ENCODE results near the gene FDX1. TPM values are rescaled to one million over a fixed set of nuclear protein-coding genes. Genes with fewer than 3 reads are reported as not detected.
A peak's percentile ranks its signal among the peaks of the same experiment; 100 is the strongest.

The FDX1 gene
- polyA plus RNA-seq, 2 of the 4 experiments (the other 2 are of a cell fraction): 13.3 to 15.0 TPM

DNA sequence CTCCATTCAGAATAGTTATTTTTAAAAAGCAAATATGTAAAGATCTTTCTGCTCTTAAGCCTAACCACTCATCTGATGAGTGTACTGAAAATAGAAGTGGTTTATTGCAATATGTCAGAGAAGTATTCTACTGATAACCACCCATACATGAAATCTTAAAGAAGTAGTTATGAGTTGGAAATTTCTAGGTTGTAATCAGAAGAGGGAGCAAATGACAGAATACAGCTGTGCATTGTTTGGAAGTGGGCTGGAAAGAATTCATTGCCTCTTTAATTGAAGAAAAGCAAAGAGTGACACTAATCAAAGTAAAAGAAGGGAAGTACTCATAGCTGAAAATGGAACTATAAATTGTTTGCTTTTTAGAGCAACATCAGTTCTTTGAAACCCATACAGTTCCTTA is 39.4 kb downstream of the FDX1 start (continued):
- no peak for TF ChIP-seq JUNB (IDR thresholded peaks at IDR 0.05)
- no peak for TF ChIP-seq HOXB13 (CRISPR knock-in tag; IDR thresholded peaks at IDR 0.05; ENCODE audit: low read depth)
- no peak for TF ChIP-seq CBX8 (IDR thresholded peaks at IDR 0.05)
- TF ChIP-seq MAFK (IDR thresholded peaks at IDR 0.05; ENCODE audit: partially characterized antibody): no peak

DNA sequence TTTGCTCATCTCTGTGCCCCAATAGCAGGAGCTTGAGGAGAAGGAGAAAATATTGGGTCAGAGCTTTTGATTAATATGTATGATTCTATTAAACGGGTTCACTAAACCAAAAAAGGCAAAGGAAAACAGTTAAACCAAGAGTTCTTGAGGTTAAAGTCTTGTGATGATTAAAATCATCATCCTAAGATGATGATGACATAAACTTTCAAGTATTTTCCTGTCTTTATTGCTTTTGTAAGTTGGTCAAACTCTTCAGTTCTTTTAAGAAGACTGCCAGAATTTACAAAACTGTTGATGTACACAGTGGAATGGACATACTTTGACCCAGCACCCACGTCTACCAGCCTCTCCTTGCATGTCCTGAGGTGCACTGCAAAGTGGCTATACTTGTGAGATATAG is 41.0 kb downstream of the FDX1 start:
- Histone ChIP-seq H3K4me1 (peaks cover 5% of the 10 kb centered on the region; the same call in 1 of the 3 replicates), H3K9me3 (no peaks in the 10 kb centered on the region), H3K4me3 (no peak overlapping the region), H3K4me2 (no peak overlapping the region), H3K27ac (no peak overlapping the region)
- TF ChIP-seq BHLHE40 (IDR thresholded peaks at IDR 0.05; ENCODE audit: low read depth, low read length): no peak
- TF ChIP-seq GATA3 (IDR thresholded peaks at IDR 0.05; ENCODE audit: borderline replicate concordance): no peak
- TF ChIP-seq, protein P1, sequence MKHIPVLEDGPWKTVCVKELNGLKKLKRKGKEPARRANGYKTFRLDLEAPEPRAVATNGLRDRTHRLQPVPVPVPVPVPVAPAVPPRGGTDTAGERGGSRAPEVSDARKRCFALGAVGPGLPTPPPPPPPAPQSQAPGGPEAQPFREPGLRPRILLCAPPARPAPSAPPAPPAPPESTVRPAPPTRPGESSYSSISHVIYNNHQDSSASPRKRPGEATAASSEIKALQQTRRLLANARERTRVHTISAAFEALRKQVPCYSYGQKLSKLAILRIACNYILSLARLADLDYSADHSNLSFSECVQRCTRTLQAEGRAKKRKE (CRISPR knock-in tag; IDR thresholded peaks at IDR 0.05; ENCODE audit: low read depth): no peak
- no peak for TF ChIP-seq HOXB5 (CRISPR knock-in tag; IDR thresholded peaks at IDR 0.05)
- TF ChIP-seq HDAC2 (IDR thresholded peaks at IDR 0.05): no peak
- TF ChIP-seq HEYL (CRISPR knock-in tag; IDR thresholded peaks at IDR 0.05): no peak
- FAIRE-seq (no peak), DNase-seq (ENCODE audit: low read depth in 1 of 2, low spot score in 1 of 2) (no peak), ATAC-seq (no peak)
- ChIA-PET CTCF (interaction anchor here (1.2 kb wide), 1 partner anchor 11 kb away, joined by 3 read pairs; no protein-coding TSS in a partner anchor), POLR2A (no interaction called here)
- 83% methylated on average over 2 of the region's 2 CpGs for WGBS (ENCODE audit: missing lambda C conversion rate)

DNA sequence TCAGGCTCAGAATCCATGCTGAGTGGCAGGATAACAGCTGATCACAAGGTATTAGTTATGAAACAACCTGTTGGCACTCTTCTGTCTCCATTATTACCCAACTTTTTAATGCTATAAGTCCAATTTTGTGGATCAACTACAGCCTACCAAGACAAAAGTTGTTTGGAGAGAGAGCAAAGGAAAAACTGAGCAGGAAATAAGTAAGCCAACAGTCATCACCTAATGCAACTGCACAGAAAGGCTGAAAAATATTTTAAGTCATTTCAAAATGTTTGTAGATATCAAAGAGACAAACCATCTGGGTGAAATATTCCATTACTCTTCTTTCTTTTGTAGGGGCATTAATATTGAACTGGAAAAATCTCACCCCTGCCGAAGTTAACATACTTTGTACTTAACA is 41.6 kb downstream of the FDX1 start:
- POLR2A ChIA-PET: no interaction called here
- no peak overlapping the region for H3K27ac ChIP-seq
- no peak for DNase-seq (ENCODE audit: low read depth in 1 of 2, low spot score in 1 of 2)
- no peak overlapping the region for H3K4me3 ChIP-seq
- H3K4me2 ChIP-seq: no peak overlapping the region
- no peaks in the 10 kb centered on the region for H3K9me3 ChIP-seq
- H3K4me1 ChIP-seq: peaks cover 5% of the 10 kb centered on the region; the same call in 1 of the 3 replicates
- no peak for ATAC-seq
- WGBS (ENCODE audit: missing lambda C conversion rate): 88% methylated on average over 1 of the region's 1 CpG
- TF ChIP-seq CBX2 (IDR thresholded peaks at IDR 0.05; ENCODE audit: borderline replicate concordance, low read depth) (no peak), MYC (IDR thresholded peaks at IDR 0.05; ENCODE audit: borderline replicate concordance, low read length) (no peak), CEBPB (IDR thresholded peaks at IDR 0.05) (no peak)
- FAIRE-seq: no peak
- CTCF ChIA-PET: no interaction called here

DNA sequence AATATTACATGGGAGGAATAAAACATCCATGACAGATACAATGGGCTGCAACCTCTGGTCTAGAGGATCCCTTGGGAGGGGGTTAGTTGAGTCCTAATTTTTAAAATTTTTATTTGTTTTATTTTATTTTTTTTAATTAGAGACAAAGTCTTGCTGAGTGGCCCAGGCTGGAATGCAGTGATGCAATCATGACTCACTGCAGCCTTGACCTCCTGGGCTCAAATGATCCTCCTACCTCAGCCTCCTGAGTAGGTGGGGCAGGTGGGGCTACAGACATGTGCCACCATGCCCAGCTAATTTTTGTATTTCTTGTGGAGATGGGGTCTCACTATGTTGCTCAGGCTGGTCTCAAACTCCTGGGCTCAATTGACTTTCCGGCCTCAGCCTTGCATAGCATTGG is 43.1 kb downstream of the FDX1 start:
- Histone ChIP-seq H3K4me3 (no peak overlapping the region), H3K4me2 (no peak overlapping the region), H3K9me3 (no peaks in the 10 kb centered on the region), H3K4me1 (peaks cover 5% of the 10 kb centered on the region; the same call in 1 of the 3 replicates), H3K27ac (peak overlapping the region in 1 of 2 experiments; percentile 26; a peak in 1 of 6 replicates)
- FAIRE-seq: no peak
- DNase-seq (ENCODE audit: low read depth in 1 of 2, low spot score in 1 of 2): no peak
- ChIA-PET CTCF (no interaction called here), POLR2A (no interaction called here)
- WGBS (ENCODE audit: missing lambda C conversion rate): 100% methylated on average over 1 of the region's 1 CpG
- TF ChIP-seq ZC3H11A (IDR thresholded peaks at IDR 0.05) (no peak), SREBF2 (IDR thresholded peaks at IDR 0.05) (no peak), FOSL2 (IDR thresholded peaks at IDR 0.05) (0 out of 2 replicates have a peak, but pooled peaks have one; percentile 18), FOSL2 (CRISPR knock-in tag; IDR thresholded peaks at IDR 0.05) (peak; percentile 36), MAFK (IDR thresholded peaks at IDR 0.05; ENCODE audit: partially characterized antibody) (no peak), CHD2 (IDR thresholded peaks at IDR 0.05; ENCODE audit: low read length, partially characterized antibody) (no peak), CEBPB (IDR thresholded peaks at IDR 0.05) (0 out of 4 replicates have a peak, but pooled peaks of 1 of the 2 experiments have one; percentile 15)
- TF ChIP-seq, protein P2, sequence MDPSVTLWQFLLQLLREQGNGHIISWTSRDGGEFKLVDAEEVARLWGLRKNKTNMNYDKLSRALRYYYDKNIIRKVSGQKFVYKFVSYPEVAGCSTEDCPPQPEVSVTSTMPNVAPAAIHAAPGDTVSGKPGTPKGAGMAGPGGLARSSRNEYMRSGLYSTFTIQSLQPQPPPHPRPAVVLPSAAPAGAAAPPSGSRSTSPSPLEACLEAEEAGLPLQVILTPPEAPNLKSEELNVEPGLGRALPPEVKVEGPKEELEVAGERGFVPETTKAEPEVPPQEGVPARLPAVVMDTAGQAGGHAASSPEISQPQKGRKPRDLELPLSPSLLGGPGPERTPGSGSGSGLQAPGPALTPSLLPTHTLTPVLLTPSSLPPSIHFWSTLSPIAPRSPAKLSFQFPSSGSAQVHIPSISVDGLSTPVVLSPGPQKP (IDR thresholded peaks at IDR 0.05; ENCODE audit: low read depth, low read length): no peak
- TF ChIP-seq, protein P3, sequence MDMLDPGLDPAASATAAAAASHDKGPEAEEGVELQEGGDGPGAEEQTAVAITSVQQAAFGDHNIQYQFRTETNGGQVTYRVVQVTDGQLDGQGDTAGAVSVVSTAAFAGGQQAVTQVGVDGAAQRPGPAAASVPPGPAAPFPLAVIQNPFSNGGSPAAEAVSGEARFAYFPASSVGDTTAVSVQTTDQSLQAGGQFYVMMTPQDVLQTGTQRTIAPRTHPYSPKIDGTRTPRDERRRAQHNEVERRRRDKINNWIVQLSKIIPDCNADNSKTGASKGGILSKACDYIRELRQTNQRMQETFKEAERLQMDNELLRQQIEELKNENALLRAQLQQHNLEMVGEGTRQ (IDR thresholded peaks at IDR 0.05): no peak
- ATAC-seq: no peak

Measured in A549 (cell line).